Activated naive CD8-positive, alpha-beta T cell treated with anti-CD3 and anti-CD28 coated beads, Interleukin-2, amount 50 U/mL, for 24 hours (primary cell): ENCODE results near the gene TFCP2.

Experiments used
- ATAC-seq: fragments of 150-1000 bp; cut with Tn5 transposase; one replicate; pipeline ENCODE4 v1.10.0; 2021
- DNase-seq: peaks from one replicate; pipeline ENCODE4 v3.0.0; 2021
- H3K27ac Mint-ChIP-seq: one replicate; pipeline ENCODE4 v1.8.0; 2021; ENCODE audit warnings: mild to moderate bottlenecking, mixed read lengths
- H3K27me3 Mint-ChIP-seq: one replicate; pipeline ENCODE4 v1.8.0; 2021; ENCODE audit warnings: mixed read lengths
- H3K36me3 Mint-ChIP-seq: one replicate; pipeline ENCODE4 v1.8.0; 2021; ENCODE audit warnings: low read depth, mixed read lengths
- H3K4me1 Mint-ChIP-seq: one replicate; pipeline ENCODE4 v1.8.0; 2021; ENCODE audit warnings: mixed read lengths
- H3K4me3 Mint-ChIP-seq: one replicate; pipeline ENCODE4 v1.8.0; 2021; ENCODE audit warnings: mild to moderate bottlenecking, moderate library complexity, mixed read lengths
- H3K9me3 Mint-ChIP-seq: one replicate; pipeline ENCODE4 v1.8.0; 2021; ENCODE audit warnings: mixed read lengths

The TFCP2 gene

DNA sequence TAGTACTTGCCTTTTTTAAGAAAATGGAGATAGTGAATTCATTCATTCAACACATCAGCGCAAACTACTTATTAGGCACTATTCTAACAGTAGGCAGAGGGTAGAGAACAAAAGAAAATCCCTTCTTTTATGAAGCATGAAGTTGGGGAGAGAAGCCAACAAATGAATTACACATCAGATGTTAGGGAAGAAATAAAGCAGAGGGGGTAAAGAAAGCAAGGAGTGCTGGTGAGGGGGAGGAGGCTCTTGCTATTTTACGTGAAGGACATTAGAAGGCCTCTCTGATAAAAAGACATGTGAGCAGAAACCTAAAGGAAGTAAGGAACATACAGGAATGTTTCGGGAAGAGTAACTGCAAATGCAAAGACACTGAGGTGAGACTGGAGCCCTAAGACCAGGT, 22.2 kb downstream of the TFCP2 start:
- Mint-ChIP-seq H3K4me1 (peaks cover 9% of the 10 kb centered on the region), H3K27ac (no peak overlapping the region), H3K36me3 (peaks cover 4% of the 10 kb centered on the region), H3K9me3 (no peaks in the 10 kb centered on the region), H3K27me3 (no peaks in the 10 kb centered on the region), H3K4me3 (no peak overlapping the region)
- DNase-seq (no peak), ATAC-seq (no peak)

DNA sequence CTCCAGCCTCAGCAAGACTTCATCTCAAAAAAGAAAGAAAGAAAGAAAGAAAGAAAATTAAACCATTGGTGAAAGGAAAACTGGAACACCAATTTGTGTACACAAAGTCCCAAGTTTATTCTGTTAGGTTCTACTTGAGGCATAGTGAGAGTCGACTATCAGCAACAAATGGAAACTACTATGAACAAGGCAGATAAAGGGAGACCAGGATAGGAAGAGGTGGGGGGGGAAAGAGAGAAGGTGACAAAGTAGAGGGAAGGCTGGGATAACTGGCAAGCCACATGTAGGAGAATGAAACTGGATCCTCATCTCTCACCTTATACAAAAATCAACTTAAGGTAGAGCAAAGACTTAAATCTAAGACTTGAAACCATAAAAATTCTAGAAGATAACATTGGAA, 25.6 kb downstream of the TFCP2 start:
- Mint-ChIP-seq H3K27ac (no peak overlapping the region), H3K36me3 (peaks cover 14% of the 10 kb centered on the region), H3K4me3 (no peak overlapping the region), H3K4me1 (peaks cover 9% of the 10 kb centered on the region), H3K9me3 (no peaks in the 10 kb centered on the region), H3K27me3 (no peaks in the 10 kb centered on the region)
- DNase-seq = no peak
- ATAC-seq = no peak

DNA sequence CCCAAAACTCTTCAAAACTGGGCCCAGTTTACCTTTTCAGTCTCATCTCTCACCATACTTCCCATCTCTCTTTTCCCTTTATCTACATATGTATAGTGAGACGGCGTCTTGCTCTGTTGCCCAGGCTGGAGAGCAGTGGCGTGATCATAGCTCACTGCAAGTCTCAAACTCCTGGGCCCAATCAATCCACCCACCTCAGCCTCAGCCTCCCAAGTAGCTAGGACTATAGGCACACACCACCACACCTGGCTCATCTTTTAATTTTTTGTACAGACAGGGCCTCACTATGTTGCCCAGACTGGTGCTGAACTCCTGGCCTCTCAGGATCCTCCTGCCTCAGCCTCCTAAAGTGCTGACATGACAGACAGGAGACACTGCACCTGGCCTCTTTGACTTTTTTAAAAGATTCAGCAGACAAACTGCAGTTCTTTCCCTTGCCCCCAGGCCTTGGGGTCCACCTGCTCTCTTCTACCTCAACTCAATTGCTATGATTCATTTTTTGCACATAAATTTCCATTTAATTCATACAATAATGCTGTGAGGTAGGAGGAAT, 33.6 kb downstream of the TFCP2 start:
- Mint-ChIP-seq H3K36me3 (peaks cover 22% of the 10 kb centered on the region), H3K4me1 (no peaks in the 10 kb centered on the region), H3K4me3 (no peak overlapping the region), H3K27ac (no peak overlapping the region), H3K27me3 (no peaks in the 10 kb centered on the region), H3K9me3 (no peaks in the 10 kb centered on the region)
- DNase-seq (no peak), ATAC-seq (no peak)

DNA sequence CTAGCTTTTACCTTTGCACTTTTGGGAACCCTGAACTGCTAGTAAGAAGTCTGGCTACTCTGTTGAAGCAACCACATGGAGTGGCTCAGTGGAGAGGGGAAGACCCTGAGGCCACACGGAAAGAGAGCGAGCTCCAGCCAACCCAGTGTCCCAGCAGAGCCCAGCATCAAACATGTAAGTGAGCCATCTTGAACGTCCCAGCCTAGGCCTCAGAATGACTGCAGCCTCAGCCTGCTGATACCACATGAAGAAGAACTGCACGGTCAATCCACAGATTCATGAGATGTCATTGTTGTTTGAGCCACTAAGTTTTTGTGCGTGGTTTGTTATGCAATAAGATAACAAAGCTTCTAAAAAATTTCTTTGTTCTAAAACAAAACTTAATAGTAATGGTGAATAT, 40.2 kb downstream of the TFCP2 start:
- H3K27ac Mint-ChIP-seq = peak overlapping the region; percentile 6
- peaks cover 16% of the 10 kb centered on the region for H3K4me1 Mint-ChIP-seq
- peaks cover 8% of the 10 kb centered on the region for H3K36me3 Mint-ChIP-seq
- no peaks in the 10 kb centered on the region for H3K9me3 Mint-ChIP-seq
- DNase-seq (no peak), ATAC-seq (peak; percentile 78)
- H3K27me3 Mint-ChIP-seq = no peaks in the 10 kb centered on the region
- H3K4me3 Mint-ChIP-seq = no peak overlapping the region

DNA sequence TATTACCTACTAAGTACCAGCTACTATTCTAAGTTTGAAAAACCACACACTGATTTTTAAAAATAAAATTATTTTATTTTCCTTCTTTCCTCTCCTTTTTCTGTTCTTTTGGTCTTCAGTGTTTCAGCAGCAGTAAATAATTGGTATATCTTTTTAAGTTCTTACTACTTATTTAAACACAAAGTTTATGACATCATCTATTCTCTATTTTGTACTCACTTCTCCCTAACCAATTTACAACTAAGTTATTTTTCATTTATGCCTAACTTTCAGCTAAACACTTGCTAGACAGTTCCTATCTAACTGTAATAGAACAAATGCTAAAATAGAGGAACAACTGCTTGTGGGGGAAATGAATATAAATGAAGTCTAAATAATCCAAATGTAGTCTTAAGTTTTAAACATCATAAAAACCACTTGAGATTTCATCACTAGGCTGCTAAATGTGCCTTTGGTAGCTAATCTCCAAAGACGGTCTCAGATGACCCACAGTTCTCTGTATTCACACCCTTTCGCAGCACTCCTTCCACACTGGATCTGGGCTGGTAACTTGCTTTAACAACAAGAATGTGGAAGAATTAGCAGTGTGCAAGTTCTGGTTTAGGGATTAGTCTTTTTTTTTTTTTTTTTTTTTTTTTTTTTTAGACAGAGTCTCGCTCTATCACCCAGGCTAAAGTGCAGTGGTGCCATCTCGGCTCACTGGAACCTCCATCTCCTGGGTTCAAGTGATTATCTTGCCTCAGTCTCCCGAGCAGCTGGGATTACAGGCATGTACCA, 41.0 kb downstream of the TFCP2 start:
- peaks cover 8% of the 10 kb centered on the region for H3K36me3 Mint-ChIP-seq
- H3K9me3 Mint-ChIP-seq = no peaks in the 10 kb centered on the region
- H3K4me3 Mint-ChIP-seq = no peak overlapping the region
- ATAC-seq (no peak), DNase-seq (no peak)
- H3K4me1 Mint-ChIP-seq = peaks cover 16% of the 10 kb centered on the region
- peak overlapping the region; percentile 46 for H3K27ac Mint-ChIP-seq
- no peaks in the 10 kb centered on the region for H3K27me3 Mint-ChIP-seq

DNA sequence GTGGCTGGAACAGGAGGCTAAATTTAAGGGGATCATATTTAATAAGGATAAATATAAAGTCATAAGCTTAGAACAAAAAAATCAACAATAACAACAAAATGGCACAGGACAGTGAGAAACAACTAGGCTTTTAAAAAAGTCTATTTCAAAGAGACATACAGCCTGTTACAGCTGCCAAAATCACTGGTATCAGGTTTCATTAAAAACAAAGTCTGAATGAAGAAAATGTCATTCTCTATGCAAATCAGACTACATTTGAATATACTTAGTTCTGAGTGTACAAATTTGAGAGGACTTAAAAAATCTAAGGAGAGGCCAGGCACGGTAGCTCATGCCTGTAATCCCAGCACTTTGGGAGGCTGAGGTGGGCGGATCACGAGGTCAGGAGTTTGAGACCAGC, 44.0 kb downstream of the TFCP2 start:
- peaks cover 17% of the 10 kb centered on the region for H3K36me3 Mint-ChIP-seq
- no peaks in the 10 kb centered on the region for H3K27me3 Mint-ChIP-seq
- DNase-seq = no peak
- H3K4me3 Mint-ChIP-seq = no peak overlapping the region
- no peak for ATAC-seq
- peaks cover 15% of the 10 kb centered on the region for H3K4me1 Mint-ChIP-seq
- no peaks in the 10 kb centered on the region for H3K9me3 Mint-ChIP-seq
- H3K27ac Mint-ChIP-seq = no peak overlapping the region

DNA sequence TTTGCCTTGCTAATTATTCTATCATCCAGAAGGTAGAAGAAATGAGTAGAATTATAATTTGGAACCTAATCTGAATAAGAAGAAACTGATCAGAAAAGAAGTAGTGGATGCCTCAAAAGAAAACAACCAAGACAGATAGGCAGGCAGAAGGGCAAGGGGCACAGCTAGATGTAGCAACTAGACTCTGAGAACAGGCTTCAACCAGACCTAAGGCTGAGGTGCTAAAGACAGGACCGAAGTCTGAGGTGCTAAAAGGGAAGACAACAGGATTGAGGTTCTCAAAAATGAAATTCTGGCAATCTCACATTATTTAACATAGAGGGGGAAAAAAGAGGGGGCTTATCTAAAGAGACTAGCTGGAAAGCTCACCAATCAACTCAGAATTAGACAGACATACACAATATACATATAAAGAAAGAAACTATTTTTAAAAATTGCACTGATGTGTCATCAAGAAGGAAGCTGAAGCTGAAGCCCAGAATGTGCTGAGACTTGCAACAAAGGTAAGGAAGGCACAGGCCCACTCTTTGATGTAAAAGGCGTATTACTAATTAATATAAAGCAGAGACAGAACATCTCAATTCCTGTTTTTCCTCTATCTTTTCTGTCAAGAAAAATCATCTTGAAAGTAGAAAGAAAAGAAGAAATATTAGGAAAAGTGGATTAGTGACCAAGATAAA, 45.7 kb downstream of the TFCP2 start:
- Mint-ChIP-seq H3K27me3 (no peaks in the 10 kb centered on the region), H3K27ac (no peak overlapping the region), H3K36me3 (peaks cover 15% of the 10 kb centered on the region), H3K4me1 (peaks cover 2% of the 10 kb centered on the region), H3K9me3 (no peaks in the 10 kb centered on the region), H3K4me3 (no peak overlapping the region)
- DNase-seq = no peak
- no peak for ATAC-seq

DNA sequence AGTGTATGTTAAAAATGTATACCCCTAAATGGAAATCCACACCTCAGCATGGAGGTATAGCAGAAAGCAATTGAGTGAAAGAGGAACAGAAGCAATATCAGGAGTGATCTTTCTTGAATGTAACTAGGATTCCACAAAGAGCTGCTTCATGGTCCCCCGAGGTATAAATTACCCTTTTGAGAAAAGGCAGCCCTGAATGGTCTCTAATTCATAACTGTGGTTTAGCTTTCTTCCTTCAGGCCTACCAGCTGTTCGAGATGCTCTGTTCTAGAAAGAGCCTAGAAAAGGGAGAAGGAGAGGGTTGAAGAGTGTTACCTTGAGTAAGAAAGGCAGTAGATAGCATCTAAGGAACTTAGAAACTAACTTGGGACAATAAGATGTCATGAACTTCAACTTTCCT, 46.6 kb downstream of the TFCP2 start:
- Mint-ChIP-seq H3K4me1 (no peaks in the 10 kb centered on the region), H3K4me3 (no peak overlapping the region), H3K9me3 (no peaks in the 10 kb centered on the region), H3K27ac (no peak overlapping the region), H3K36me3 (peaks cover 15% of the 10 kb centered on the region), H3K27me3 (no peaks in the 10 kb centered on the region)
- DNase-seq (no peak), ATAC-seq (no peak)

DNA sequence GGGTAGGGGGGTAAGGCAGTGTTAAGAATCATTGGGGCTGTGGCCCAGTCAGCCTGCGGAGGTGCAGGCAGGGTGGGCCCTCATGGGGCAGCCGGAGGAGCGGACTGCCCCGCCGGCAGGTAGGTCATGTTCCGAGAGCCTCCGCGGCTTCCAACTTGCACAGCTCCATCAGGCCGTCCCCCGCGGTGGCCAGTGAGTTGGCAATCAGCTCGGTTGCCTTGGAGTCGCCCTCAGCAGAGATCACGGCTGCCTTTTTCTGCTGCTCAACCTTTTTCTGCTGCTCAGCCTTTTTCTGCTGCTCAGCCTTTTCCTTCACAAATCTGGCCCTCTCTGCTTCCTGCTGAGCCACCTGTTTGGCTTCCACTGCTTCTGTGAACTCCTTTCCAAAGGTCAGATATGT, 48.4 kb downstream of the TFCP2 start:
- Mint-ChIP-seq H3K9me3 (no peaks in the 10 kb centered on the region), H3K4me1 (no peaks in the 10 kb centered on the region), H3K27me3 (no peaks in the 10 kb centered on the region), H3K4me3 (no peak overlapping the region), H3K36me3 (peaks cover 13% of the 10 kb centered on the region), H3K27ac (no peak overlapping the region)
- no peak for ATAC-seq
- DNase-seq = no peak

DNA sequence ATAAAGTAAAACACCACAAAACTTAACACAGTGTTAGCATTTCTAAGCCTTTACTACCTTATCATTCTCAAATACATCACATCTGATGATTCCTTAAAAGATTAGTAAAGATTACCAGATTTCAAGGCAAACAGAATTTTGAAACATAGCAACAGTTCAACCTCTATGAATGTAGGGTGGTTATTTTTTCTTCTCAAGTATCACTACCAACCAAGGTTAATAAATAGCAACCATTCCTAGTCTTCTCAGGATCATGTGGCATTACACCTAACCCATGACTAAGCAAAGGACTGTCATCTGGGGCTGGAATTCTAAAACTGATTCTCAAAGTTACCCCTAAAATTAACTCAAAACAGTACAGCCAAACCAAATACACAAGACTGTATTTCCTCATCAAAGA, 50.1 kb downstream of the TFCP2 start:
- no peak for DNase-seq
- Mint-ChIP-seq H3K36me3 (peaks cover 19% of the 10 kb centered on the region), H3K27ac (no peak overlapping the region), H3K4me3 (no peak overlapping the region), H3K4me1 (peaks cover 2% of the 10 kb centered on the region), H3K27me3 (no peaks in the 10 kb centered on the region), H3K9me3 (no peaks in the 10 kb centered on the region)
- no peak for ATAC-seq

DNA sequence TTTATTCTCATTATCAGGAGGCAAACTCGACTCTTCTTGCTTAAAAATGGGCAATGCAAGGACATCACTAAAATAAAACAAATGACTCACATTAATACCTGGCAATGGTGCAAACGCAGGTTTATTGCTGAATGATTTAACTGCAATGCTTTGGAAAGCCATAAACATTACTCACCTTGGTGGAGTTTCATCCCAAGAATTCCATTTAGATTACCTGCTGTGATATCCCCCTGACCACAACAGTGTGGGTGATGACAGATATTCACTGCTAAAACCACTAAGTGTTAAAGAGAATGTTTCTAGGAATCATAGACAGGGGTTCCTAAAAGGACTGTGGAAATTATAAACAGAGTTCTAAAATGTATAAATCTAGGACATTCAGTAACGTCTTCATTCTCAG, 54.2 kb downstream of the TFCP2 start:
- H3K4me1 Mint-ChIP-seq = peaks cover 2% of the 10 kb centered on the region
- H3K9me3 Mint-ChIP-seq = no peaks in the 10 kb centered on the region
- no peaks in the 10 kb centered on the region for H3K27me3 Mint-ChIP-seq
- H3K36me3 Mint-ChIP-seq = peaks cover 30% of the 10 kb centered on the region
- ATAC-seq (no peak), DNase-seq (no peak)
- no peak overlapping the region for H3K4me3 Mint-ChIP-seq
- H3K27ac Mint-ChIP-seq = no peak overlapping the region

DNA sequence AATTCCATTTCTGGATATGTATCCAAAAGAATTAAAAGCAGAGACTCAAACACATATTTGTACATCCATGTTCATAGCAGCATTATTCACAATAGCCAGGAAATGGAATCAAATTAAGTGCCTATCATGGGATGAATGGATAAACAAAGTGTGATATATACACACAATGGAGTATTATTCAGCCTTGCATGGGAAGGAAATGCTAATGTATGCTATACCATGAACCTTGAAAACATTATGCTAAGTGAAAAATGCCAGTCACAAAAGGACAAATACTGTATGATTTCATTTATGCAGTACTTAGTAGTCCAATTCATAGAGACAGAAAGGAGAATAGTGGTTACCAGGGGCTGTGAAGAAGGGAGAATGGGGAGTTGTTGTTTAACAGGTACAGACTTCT, 57.4 kb downstream of the TFCP2 start:
- no peak overlapping the region for H3K27ac Mint-ChIP-seq
- H3K9me3 Mint-ChIP-seq = no peaks in the 10 kb centered on the region
- H3K4me1 Mint-ChIP-seq = peaks cover 2% of the 10 kb centered on the region
- ATAC-seq (no peak), DNase-seq (no peak)
- no peaks in the 10 kb centered on the region for H3K27me3 Mint-ChIP-seq
- H3K4me3 Mint-ChIP-seq = no peak overlapping the region
- H3K36me3 Mint-ChIP-seq = peaks cover 43% of the 10 kb centered on the region

DNA sequence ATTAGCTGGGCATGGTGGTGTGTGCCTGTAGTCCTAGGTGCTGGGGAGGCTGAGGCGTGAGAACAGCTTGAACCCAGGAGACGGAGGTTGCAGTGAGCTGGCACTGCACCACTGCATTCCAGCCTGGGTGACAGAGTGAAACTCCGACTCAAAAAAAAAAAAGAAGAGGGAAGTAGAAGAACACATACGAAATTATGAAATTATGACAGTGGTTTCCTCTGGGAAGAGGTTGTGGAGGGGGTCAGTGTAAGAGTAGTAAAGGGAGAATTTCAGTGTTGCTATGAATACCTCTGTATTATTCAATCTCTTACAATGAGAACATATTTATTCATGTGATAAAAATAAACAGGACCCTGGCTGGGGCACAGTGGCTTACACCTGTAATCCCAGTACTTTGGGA, 64.8 kb downstream of the TFCP2 start:
- DNase-seq = no peak

DNA sequence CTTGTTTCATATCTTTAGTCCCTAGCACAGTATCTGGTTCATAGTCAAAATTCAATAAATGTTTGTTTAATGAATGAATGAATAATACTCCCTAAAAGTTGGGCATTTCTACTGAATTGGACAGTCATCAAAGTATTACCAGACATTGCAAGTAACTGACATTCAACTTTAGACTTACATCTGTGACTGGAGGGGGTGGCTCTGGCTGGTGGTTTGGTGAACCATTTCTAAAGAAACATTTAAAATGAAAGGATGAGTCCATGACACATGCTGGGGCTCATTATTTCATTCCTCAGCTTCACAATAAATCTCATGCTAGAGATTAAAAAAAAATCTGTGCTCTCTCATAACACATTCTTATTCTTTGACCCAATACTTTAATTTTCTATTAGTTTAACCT, 69.0 kb downstream of the TFCP2 start:
- H3K27ac Mint-ChIP-seq = peak overlapping the region; percentile 2
- no peak for DNase-seq
- peak; percentile 46 for ATAC-seq
- H3K9me3 Mint-ChIP-seq = no peaks in the 10 kb centered on the region
- H3K27me3 Mint-ChIP-seq = no peaks in the 10 kb centered on the region
- no peak overlapping the region for H3K4me3 Mint-ChIP-seq
- H3K4me1 Mint-ChIP-seq = peaks cover 5% of the 10 kb centered on the region
- peaks cover 30% of the 10 kb centered on the region for H3K36me3 Mint-ChIP-seq

More for the DNA sequence above, 64.8 kb downstream of the TFCP2 start:
- no peak overlapping the region for H3K4me3 Mint-ChIP-seq
- H3K4me1 Mint-ChIP-seq = peaks cover 5% of the 10 kb centered on the region
- H3K27ac Mint-ChIP-seq = no peak overlapping the region
- ATAC-seq = no peak
- no peaks in the 10 kb centered on the region for H3K9me3 Mint-ChIP-seq
- H3K36me3 Mint-ChIP-seq = peaks cover 33% of the 10 kb centered on the region
- no peaks in the 10 kb centered on the region for H3K27me3 Mint-ChIP-seq

DNA sequence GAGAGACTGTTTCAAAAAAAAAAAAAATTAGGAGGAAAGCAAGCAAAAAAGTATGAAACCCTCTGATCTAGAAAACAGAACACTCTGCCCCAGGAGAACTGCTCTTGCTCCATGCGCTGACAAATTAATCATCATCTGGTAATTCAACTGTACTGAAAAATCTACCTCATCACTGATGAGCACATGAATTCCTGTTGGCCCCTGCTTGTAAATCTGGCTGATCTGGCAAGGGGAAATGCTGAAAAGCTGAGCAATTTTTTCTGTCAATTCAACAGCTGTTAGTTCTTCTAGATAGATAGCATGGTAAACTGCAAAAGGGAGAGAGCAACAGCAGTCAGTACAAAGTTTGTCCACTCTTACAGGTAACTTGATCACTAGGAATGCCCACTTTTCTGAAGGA, 74.3 kb downstream of the TFCP2 start:
- no peak overlapping the region for H3K4me3 Mint-ChIP-seq
- H3K36me3 Mint-ChIP-seq = peaks cover 32% of the 10 kb centered on the region
- H3K27ac Mint-ChIP-seq = no peak overlapping the region
- H3K4me1 Mint-ChIP-seq = no peaks in the 10 kb centered on the region
- DNase-seq = no peak
- no peak for ATAC-seq
- H3K27me3 Mint-ChIP-seq = no peaks in the 10 kb centered on the region
- H3K9me3 Mint-ChIP-seq = no peaks in the 10 kb centered on the region
